Adrenal gland (tissue), 5 donors: ENCODE data around the gene CLMP.
"Not testable (repeated sequence)": the region's sequence is repeated elsewhere in the genome, so short reads cannot be mapped to it uniquely, and the experiment has no call there.

Source experiments
- POLR2A ChIP-seq, 2 donors: fragments of 450-650 bp; IDR thresholded peaks; one replicate each; pipeline ENCODE4 v1.6.1; 2017; ENCODE audit warnings: antibody characterized with exemption in 2 of 2, mild to moderate bottlenecking in 2 of 2, moderate library complexity in 1 of 2
- TF ChIP-seq, protein P1 (sequence below), 6 experiments: fragments of 450-650 bp in 4 of 6; fragments of 200-600 bp in 2 of 6; sonication (generic) in 1 of 6; IDR thresholded peaks; 1 replicate in 5 of 6; 2 replicates in 1 of 6; pipeline versions ENCODE4 v1.5.1 to v1.8.0; 2016 to 2021; ENCODE audit warnings: antibody characterized with exemption in 6 of 6, mild to moderate bottlenecking in 2 of 6, moderate library complexity in 1 of 6
- donor health status: DM: no; HTN: no; CAD: no.

DNA sequence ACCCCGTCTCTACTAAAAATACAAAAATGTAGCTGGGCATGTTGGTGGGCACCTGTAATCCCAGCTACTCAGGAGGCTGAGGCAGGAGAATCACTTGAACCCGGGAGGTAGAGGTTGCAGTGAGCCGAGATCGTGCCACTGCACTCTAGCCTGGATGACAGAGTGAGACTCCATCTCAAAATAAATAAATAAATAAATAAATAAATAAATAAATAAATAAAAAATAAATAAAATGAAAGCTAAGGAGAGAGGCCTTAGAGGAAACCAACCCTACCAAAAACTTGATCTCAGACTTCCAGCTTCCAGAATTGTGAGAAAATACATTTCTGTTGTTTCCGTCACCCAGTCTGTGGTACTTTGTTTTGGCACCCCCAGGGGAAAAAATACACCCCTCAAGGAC is 42.7 kb downstream of the CLMP start:
- TF ChIP-seq, protein P1, sequence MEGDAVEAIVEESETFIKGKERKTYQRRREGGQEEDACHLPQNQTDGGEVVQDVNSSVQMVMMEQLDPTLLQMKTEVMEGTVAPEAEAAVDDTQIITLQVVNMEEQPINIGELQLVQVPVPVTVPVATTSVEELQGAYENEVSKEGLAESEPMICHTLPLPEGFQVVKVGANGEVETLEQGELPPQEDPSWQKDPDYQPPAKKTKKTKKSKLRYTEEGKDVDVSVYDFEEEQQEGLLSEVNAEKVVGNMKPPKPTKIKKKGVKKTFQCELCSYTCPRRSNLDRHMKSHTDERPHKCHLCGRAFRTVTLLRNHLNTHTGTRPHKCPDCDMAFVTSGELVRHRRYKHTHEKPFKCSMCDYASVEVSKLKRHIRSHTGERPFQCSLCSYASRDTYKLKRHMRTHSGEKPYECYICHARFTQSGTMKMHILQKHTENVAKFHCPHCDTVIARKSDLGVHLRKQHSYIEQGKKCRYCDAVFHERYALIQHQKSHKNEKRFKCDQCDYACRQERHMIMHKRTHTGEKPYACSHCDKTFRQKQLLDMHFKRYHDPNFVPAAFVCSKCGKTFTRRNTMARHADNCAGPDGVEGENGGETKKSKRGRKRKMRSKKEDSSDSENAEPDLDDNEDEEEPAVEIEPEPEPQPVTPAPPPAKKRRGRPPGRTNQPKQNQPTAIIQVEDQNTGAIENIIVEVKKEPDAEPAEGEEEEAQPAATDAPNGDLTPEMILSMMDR (IDR thresholded peaks at IDR 0.05), result not testable (repeated sequence)
- not testable (repeated sequence) for TF ChIP-seq POLR2A (IDR thresholded peaks at IDR 0.05)
